Omental fat pad (tissue), 4 donors: ENCODE data around the gene NEFH. TPM values are rescaled to one million over a fixed set of nuclear protein-coding genes. Genes with fewer than 3 reads are reported as not detected.
"Not testable (repeated sequence)": the region's sequence is repeated elsewhere in the genome, so short reads cannot be mapped to it uniquely, and the experiment has no call there.

Source experiments
- ATAC-seq: fragments of 150-250 bp; one replicate; pipeline ENCODE4 v1.9.1; 2016; ENCODE audit warnings: mild to moderate bottlenecking, moderate library complexity; ENCODE audit not compliant: low FRiP score
- DNase-seq: peaks from one replicate; pipeline ENCODE4 v3.0.0-alpha.2; 2019; ENCODE audit warnings: low spot score
- CTCF ChIP-seq, 3 donors: fragments of 450-650 bp; IDR thresholded peaks; one replicate each; pipeline ENCODE4 v1.5.1; 2016 to 2017; ENCODE audit warnings: antibody characterized with exemption in 3 of 3, mild to moderate bottlenecking in 3 of 3, moderate library complexity in 2 of 3
- total RNA-seq, 4 donors: library from RNA; depleted of rRNA; stranded (reverse); fragments of >200 nt; gene quantifications; one replicate each; pipeline ENCODE4 v1.1.0, GENCODE V29; 2016

The NEFH gene
- total RNA-seq = 1 to 10 TPM in 1 of 4 donors, under 1 TPM in 3; 0.32 to 1.4 (median 0.42) TPM

DNA sequence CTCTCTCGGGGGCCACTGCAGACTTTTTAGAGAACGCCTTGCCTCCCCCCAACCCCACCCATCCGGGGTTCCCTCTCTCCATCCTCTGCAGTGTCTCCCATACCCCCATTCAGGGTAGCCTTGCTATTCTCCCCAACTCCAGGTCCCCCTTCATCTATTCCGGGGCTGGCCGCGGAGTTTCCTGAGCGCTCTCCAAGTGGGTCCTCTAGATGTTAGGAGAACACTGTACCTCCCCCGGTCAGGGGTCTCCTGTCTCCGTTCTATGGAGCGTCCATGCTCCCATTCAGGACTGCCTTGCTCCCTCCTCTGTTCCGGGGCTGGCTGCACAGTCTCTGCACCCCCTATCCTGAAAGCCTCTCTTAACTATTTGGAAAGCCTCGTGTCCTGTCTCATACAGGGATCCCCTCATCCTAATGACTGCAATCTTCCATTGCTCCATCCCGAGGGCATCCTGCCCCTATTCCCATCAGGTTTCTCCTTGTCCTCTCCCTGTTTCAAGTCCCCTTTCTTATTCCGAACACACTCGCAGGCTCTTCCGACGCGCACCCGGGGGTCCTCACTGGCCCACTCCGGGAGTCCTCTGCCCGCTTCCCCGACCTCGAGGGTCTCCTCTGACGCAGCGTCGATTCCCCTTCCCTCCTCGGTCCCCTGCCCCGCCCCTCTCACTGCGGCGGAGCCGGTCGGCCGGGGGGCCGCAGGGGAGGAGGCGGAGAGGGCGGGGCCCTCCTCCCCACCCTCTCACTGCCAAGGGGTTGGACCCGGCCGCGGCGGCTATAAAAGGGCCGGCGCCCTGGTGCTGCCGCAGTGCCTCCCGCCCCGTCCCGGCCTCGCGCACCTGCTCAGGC, at the start of gene NEFH:
TSS of gene NEFH (plus strand) at position 802 of the 845 bp plus-strand sequence. CDS start 45 bp downstream, outside the sequence.
- no peak for ATAC-seq
- no peak for TF ChIP-seq CTCF (IDR thresholded peaks at IDR 0.05)
- DNase-seq = no peak

- DNase-seq = no peak
- ATAC-seq = no peak
- no peak for TF ChIP-seq CTCF (IDR thresholded peaks at IDR 0.05)
These were observed 48.0 kb upstream of the NEFH start for GRCh38 chr22:29431986-29432385.

DNA sequence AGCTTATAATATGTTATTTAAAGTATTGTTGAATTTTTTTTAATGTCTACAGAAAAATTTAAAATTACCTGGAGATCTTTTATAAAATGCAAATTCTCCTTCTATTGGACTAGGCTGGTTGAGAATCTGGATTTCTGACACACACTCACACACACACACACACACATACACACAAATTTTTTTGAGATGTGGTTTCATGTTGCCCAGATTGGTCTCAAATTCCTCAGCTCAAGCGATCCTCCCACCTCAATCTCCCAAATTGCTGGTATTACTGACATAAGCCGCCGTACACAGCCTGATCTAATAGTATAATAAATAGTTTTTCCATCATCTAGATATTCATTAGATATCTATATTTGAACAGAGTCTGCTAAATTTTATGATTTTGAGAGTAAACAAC, 46.2 kb upstream of the NEFH start:
- no peak for TF ChIP-seq CTCF (IDR thresholded peaks at IDR 0.05)
- ATAC-seq (no peak), DNase-seq (no peak)

DNA sequence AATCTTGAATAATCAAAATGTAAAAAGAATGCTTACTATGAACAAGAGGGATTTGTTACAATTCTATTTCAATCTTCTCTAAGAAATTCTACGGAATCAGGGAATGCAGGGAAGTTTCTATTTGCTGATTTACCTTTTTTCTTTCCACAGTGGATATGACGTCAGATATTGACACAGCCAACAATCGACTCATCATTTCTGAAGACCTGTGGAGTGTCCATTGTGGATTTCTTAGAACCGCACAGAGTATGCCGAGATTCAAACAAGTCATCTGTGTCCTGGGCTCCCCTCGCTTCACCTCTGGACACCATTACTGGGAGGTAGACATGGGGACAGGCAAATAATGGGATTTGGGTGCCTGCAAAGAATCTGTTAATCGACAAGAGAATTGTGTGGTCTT, 45.7 kb upstream of the NEFH start:
- no peak for TF ChIP-seq CTCF (IDR thresholded peaks at IDR 0.05)
- no peak for ATAC-seq

DNA sequence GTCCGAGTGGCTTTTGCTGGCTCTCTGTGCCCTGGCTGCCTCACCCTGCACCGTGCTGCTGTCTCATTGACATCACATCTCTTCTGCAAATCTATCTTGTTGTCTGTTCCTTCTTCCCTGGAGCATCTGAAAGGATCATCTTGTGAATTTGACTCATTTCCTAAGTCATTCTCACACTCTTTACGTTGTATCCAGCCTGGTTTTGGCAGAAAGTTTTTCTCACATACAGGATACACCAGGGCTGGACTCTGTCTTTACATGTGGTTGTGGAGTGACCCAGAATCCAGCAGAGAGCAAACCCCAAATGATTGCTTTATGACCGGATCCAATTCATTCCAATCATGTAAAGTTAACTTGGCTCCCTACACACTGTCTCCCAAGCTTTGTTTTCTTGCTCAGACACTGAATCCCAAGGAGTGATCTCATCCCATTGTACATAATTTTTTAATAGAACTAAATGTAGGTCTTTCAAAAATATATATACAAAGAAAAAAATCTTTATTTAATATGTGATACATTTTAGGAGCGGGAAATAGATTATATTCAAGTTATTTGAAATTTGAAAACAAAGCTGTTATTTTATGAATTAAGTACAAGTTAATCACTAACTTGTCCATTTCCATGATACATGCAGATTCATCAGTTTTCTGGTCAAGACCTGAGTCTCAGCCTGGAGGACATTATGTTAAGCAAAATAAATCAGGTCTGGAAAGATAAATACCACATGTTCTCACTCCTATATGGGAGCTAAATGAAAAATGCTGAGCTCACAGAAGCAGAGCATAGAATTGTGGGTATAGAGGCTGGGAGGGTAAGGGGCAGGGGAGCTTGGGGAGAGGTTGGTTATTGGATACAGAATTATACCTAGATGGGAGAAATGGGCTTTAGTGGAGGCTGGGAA, 44.5 kb upstream of the NEFH start:
- DNase-seq (no peak), ATAC-seq (no peak)
- no peak for TF ChIP-seq CTCF (IDR thresholded peaks at IDR 0.05)

More for the DNA sequence above, 45.7 kb upstream of the NEFH start:
- no peak for DNase-seq

DNA sequence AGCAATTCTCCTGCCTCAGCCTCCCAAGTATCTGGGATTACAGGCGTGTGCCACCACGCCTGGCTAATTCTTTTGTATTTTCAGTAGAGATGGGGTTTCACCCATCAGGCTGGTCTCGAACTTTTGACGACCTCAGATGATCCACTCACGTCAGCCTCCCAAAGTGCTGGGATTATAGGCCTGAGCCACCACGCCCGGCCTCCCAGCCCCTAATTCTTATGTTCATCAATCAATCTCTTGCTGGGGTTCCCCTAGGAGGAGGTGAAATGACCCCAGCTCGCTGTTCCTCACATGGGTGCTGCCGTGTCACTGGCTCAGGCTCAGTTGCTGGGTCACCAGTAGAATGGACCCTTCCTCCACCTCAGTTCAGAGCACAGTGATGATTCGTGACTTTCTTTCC, 41.7 kb upstream of the NEFH start, which contains the start of gene RFPL1:
TSS of gene RFPL1 (plus strand) at position 301 of the 400 bp plus-strand sequence.
- not testable (repeated sequence) for DNase-seq, ATAC-seq

- no peak for ATAC-seq
- no peak for TF ChIP-seq CTCF (IDR thresholded peaks at IDR 0.05)
- no peak for DNase-seq
These were observed 37.0 kb upstream of the NEFH start for GRCh38 chr22:29442976-29443375.
